ENCODE measurements around the gene ERBB4.

Gene ERBB4

DNA sequence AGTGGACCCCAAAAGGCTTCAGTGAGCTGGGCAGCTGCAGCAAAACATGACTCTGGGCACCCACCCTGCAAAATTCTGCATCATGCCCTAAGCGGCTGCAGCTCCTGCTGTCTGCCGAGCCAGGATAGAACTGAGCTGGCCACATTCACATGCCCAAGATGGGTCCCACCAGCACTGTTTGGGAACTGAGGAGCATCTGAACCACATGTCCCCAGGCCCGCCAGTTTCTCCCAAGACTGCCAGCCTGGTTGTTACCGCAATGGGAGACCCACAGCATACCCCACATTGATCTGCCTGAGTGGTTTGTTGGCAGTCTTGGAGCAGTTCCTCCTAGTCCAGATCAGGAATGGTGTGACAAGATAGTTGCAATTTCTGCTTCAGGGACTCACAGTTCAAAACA, 1035.4 kb downstream of the ERBB4 start:
- Histone ChIP-seq H3K4me3 (ENCODE audit: low read length) (no peak overlapping the region), H3K9me3 (ENCODE audit: control insufficient read depth, insufficient read depth, low read length) (peaks cover 9% of the 10 kb centered on the region; the same call in 1 of the 2 replicates), H3K9me2 (replicated peaks; ENCODE audit: control insufficient read depth, low read length) (no peaks in the 10 kb centered on the region), H3K4me2 (ENCODE audit: low read length) (no peak overlapping the region), H3K27me3 (ENCODE audit: control insufficient read depth, low read length) (no peaks in the 10 kb centered on the region), H3K79me2 (ENCODE audit: control insufficient read depth, low read length) (no peaks in the 10 kb centered on the region), H3F3A (ENCODE audit: control insufficient read depth, insufficient read depth) (no peaks in the 10 kb centered on the region), H4K20me1 (ENCODE audit: control insufficient read depth, insufficient read depth, low read depth, low read length) (no peaks in the 10 kb centered on the region), H3K27ac (ENCODE audit: low read depth, low read length) (no peak overlapping the region), H3K36me3 (ENCODE audit: control insufficient read depth, low read length) (no peaks in the 10 kb centered on the region), H3K4me1 (ENCODE audit: control insufficient read depth, low read length) (no peaks in the 10 kb centered on the region)
- TF ChIP-seq EZH2phosphoT487 (IDR thresholded peaks at IDR 0.05; ENCODE audit: borderline replicate concordance, low read length): no peak
- TF ChIP-seq, protein P1, sequence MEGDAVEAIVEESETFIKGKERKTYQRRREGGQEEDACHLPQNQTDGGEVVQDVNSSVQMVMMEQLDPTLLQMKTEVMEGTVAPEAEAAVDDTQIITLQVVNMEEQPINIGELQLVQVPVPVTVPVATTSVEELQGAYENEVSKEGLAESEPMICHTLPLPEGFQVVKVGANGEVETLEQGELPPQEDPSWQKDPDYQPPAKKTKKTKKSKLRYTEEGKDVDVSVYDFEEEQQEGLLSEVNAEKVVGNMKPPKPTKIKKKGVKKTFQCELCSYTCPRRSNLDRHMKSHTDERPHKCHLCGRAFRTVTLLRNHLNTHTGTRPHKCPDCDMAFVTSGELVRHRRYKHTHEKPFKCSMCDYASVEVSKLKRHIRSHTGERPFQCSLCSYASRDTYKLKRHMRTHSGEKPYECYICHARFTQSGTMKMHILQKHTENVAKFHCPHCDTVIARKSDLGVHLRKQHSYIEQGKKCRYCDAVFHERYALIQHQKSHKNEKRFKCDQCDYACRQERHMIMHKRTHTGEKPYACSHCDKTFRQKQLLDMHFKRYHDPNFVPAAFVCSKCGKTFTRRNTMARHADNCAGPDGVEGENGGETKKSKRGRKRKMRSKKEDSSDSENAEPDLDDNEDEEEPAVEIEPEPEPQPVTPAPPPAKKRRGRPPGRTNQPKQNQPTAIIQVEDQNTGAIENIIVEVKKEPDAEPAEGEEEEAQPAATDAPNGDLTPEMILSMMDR (IDR thresholded peaks at IDR 0.05; ENCODE audit: low read depth, low read length, poor library complexity, severe bottlenecking): no peak

DNA sequence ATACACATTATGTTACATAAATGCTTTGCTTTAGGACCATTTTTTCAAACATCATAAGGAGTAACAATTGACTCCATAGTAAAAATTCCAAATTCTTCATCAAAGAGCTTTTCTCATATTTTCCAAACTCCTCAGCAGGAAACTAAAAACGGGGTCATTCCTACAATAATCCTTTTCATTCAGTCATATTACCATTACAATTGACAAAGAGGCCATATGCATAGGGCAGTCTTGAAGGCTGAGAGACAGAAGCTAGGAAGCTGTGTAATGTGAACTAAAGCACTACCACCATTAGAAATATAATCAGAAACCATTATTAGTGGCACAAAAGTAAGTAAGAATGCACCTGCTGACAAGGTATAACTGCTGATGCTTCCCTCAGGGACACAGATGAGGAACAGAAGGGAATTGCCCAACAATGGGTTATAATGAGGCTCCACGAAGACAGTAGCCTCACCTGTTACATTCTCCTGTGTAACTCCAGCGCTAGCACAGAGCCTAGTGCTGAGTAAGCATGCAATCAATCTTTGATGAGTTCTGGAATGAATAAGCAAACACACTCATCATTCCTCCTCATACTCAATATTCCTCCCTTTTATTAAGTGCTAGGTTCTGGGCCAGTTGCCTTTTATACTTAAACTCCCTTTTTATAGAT, 1039.9 kb downstream of the ERBB4 start:
- H3K4me3 ChIP-seq (ENCODE audit: low read length): no peak overlapping the region
- H3K27ac ChIP-seq (ENCODE audit: low read depth, low read length): no peak overlapping the region

DNA sequence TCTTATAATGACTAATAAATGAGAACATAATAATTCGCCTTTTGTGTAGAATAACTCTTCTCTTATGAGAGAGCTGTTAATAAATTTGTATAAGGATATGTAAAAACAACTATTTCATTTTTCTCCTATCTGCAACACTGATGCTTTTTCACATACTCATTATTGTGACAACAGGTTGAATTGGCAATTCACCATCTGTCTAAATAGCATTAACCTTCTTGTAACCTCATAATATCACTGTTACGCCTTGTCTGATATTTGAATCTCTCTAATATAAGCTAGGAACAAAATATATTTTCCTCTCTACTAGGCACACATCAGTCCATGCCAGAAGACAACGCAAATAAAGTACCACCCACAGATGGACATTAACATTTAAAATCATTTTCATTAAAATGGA, 1043.3 kb downstream of the ERBB4 start:
- Histone ChIP-seq H3K27ac (ENCODE audit: low read depth, low read length) (no peak overlapping the region), H3K27me3 (ENCODE audit: control insufficient read depth, low read length) (no peaks in the 10 kb centered on the region), H3K9me2 (replicated peaks; ENCODE audit: control insufficient read depth, low read length) (no peaks in the 10 kb centered on the region), H3K4me2 (ENCODE audit: low read length) (no peak overlapping the region), H3K79me2 (ENCODE audit: control insufficient read depth, low read length) (no peaks in the 10 kb centered on the region), H3K36me3 (ENCODE audit: control insufficient read depth, low read length) (no peaks in the 10 kb centered on the region), H3K4me1 (ENCODE audit: control insufficient read depth, low read length) (no peaks in the 10 kb centered on the region), H3K4me3 (ENCODE audit: low read length) (no peak overlapping the region), H4K20me1 (ENCODE audit: control insufficient read depth, insufficient read depth, low read depth, low read length) (no peaks in the 10 kb centered on the region), H3K9me3 (ENCODE audit: control insufficient read depth, insufficient read depth, low read length) (no peaks in the 10 kb centered on the region), H3F3A (ENCODE audit: control insufficient read depth, insufficient read depth) (no peaks in the 10 kb centered on the region)
- no peak for TF ChIP-seq EZH2phosphoT487 (IDR thresholded peaks at IDR 0.05; ENCODE audit: borderline replicate concordance, low read length)
- TF ChIP-seq, protein P1 (IDR thresholded peaks at IDR 0.05; ENCODE audit: low read depth, low read length, poor library complexity, severe bottlenecking): no peak

More for the DNA sequence above, 1039.9 kb downstream of the ERBB4 start:
- TF ChIP-seq, protein P1 (IDR thresholded peaks at IDR 0.05; ENCODE audit: low read depth, low read length, poor library complexity, severe bottlenecking): no peak
- no peak for TF ChIP-seq EZH2phosphoT487 (IDR thresholded peaks at IDR 0.05; ENCODE audit: borderline replicate concordance, low read length)
- Histone ChIP-seq H3K9me3 (ENCODE audit: control insufficient read depth, insufficient read depth, low read length) (peaks cover 5% of the 10 kb centered on the region; the same call in 1 of the 2 replicates), H4K20me1 (ENCODE audit: control insufficient read depth, insufficient read depth, low read depth, low read length) (no peaks in the 10 kb centered on the region), H3K4me1 (ENCODE audit: control insufficient read depth, low read length) (no peaks in the 10 kb centered on the region), H3F3A (ENCODE audit: control insufficient read depth, insufficient read depth) (no peaks in the 10 kb centered on the region), H3K4me2 (ENCODE audit: low read length) (no peak overlapping the region), H3K79me2 (ENCODE audit: control insufficient read depth, low read length) (no peaks in the 10 kb centered on the region), H3K27me3 (ENCODE audit: control insufficient read depth, low read length) (no peaks in the 10 kb centered on the region), H3K36me3 (ENCODE audit: control insufficient read depth, low read length) (no peaks in the 10 kb centered on the region), H3K9me2 (replicated peaks; ENCODE audit: control insufficient read depth, low read length) (no peaks in the 10 kb centered on the region)

Data from DOHH2 (cell line).